H9 (cell line): ENCODE results near the gene HNF1B. TPM values are rescaled to one million over a fixed set of nuclear protein-coding genes. Genes with fewer than 3 reads are reported as not detected.

Experiments
- DNase-seq: peaks from one replicate; pipeline ENCODE4 v3.0.0-alpha.2; 2017
- H2AFZ ChIP-seq: one replicate; pipeline ENCODE4 v1.6.1; 2013; ENCODE audit warnings: mild to moderate bottlenecking, low read length, control low read depth, moderate library complexity
- H2AK5ac ChIP-seq: 2 replicates; pipeline ENCODE4 v1.6.1; 2013; ENCODE audit warnings: low read length, control low read depth, mixed read lengths; ENCODE audit not compliant: insufficient read length
- H2BK120ac ChIP-seq: one replicate; pipeline ENCODE4 v1.6.1; 2013; ENCODE audit warnings: low read depth, mild to moderate bottlenecking, low read length, control low read depth, inconsistent platforms; ENCODE audit not compliant: poor library complexity, severe bottlenecking
- H2BK12ac ChIP-seq: 2 replicates; pipeline ENCODE4 v1.6.1; 2013; ENCODE audit warnings: low read length, control low read depth, mixed read lengths, low read depth; ENCODE audit not compliant: insufficient read length
- H2BK15ac ChIP-seq: 2 replicates; pipeline ENCODE4 v1.6.1; 2013; ENCODE audit warnings: low read depth, low read length, control low read depth
- H2BK20ac ChIP-seq: one replicate; pipeline ENCODE4 v1.6.1; 2013; ENCODE audit warnings: low read depth, mild to moderate bottlenecking, low read length, control low read depth, inconsistent platforms; ENCODE audit not compliant: poor library complexity, severe bottlenecking
- H2BK5ac ChIP-seq: 2 replicates; pipeline ENCODE4 v1.6.1; 2013; ENCODE audit warnings: low read length, control low read depth, mixed read lengths; ENCODE audit not compliant: insufficient read length
- H3K14ac ChIP-seq: 2 replicates; pipeline ENCODE4 v1.6.1; 2013; ENCODE audit warnings: low read length, control low read depth; ENCODE audit not compliant: insufficient read depth
- H3K18ac ChIP-seq: 2 replicates; pipeline ENCODE4 v1.6.1; 2013; ENCODE audit warnings: low read depth, mild to moderate bottlenecking, mixed read lengths, low read length, control low read depth; ENCODE audit not compliant: insufficient read length
- H3K23ac ChIP-seq: 2 replicates; pipeline ENCODE4 v1.6.1; 2013; ENCODE audit warnings: low read length, control low read depth, mixed read lengths, low read depth; ENCODE audit not compliant: insufficient read length
- H3K23me2 ChIP-seq: 2 replicates; pipeline ENCODE4 v1.6.1; 2013; ENCODE audit warnings: low read depth, mild to moderate bottlenecking, mixed read lengths, low read length, control low read depth; ENCODE audit not compliant: insufficient read length, poor library complexity, severe bottlenecking
- H3K27ac ChIP-seq: 2 replicates; pipeline ENCODE4 v1.5.1; 2013; ENCODE audit warnings: low read length, control low read depth, mixed read lengths, low read depth; ENCODE audit not compliant: insufficient read length
- H3K27me3 ChIP-seq: 2 replicates; pipeline ENCODE4 v1.6.1; 2013; ENCODE audit warnings: low read length, control low read depth, inconsistent platforms; ENCODE audit not compliant: insufficient read depth
- H3K4ac ChIP-seq: 2 replicates; pipeline ENCODE4 v1.6.1; 2013; ENCODE audit warnings: low read depth, mild to moderate bottlenecking, control low read depth, inconsistent platforms, low read length, moderate library complexity
- H3K4me1 ChIP-seq: 2 replicates; pipeline ENCODE4 v1.6.1; 2013; ENCODE audit warnings: low read length, control low read depth, inconsistent platforms; ENCODE audit not compliant: insufficient read depth
- H3K4me2 ChIP-seq: 2 replicates; pipeline ENCODE4 v1.6.1; 2013; ENCODE audit warnings: low read length, control low read depth, mixed read lengths; ENCODE audit not compliant: insufficient read length, insufficient read depth
- H3K56ac ChIP-seq: 2 replicates; pipeline ENCODE4 v1.6.1; 2013; ENCODE audit warnings: low read depth, mild to moderate bottlenecking, mixed read lengths, low read length, control low read depth; ENCODE audit not compliant: insufficient read length
- H3K79me1 ChIP-seq: 2 replicates; pipeline ENCODE4 v1.6.1; 2013; ENCODE audit warnings: low read depth, mild to moderate bottlenecking, moderate library complexity, low read length, control low read depth, inconsistent platforms; ENCODE audit not compliant: insufficient read depth, poor library complexity, severe bottlenecking
- H3K79me2 ChIP-seq: 2 replicates; pipeline ENCODE4 v1.6.1; 2013; ENCODE audit warnings: low read length, control low read depth, inconsistent platforms; ENCODE audit not compliant: insufficient read depth
- H3K9ac ChIP-seq: 2 replicates; pipeline ENCODE4 v1.6.1; 2013; ENCODE audit warnings: low read length, control low read depth, mixed read lengths; ENCODE audit not compliant: insufficient read length; ENCODE audit errors: extremely low read depth
- H3K9me3 ChIP-seq: one replicate; pipeline ENCODE4 v1.6.1; 2013; ENCODE audit warnings: low read depth, low read length, inconsistent platforms; ENCODE audit not compliant: control insufficient read depth
- H3T11ph ChIP-seq: one replicate; pipeline ENCODE4 v1.6.1; 2013; ENCODE audit warnings: mild to moderate bottlenecking, low read length, control low read depth, inconsistent platforms
- H4K20me1 ChIP-seq: one replicate; pipeline ENCODE4 v1.6.1; 2013; ENCODE audit not compliant: control insufficient read depth, insufficient read length, insufficient read depth
- H4K5ac ChIP-seq: 2 replicates; pipeline ENCODE4 v1.6.1; 2013; ENCODE audit warnings: low read depth, mild to moderate bottlenecking, mixed read lengths, low read length, control low read depth; ENCODE audit not compliant: insufficient read length
- H4K8ac ChIP-seq: replicated peaks from 2 replicates; pipeline ENCODE4 v1.6.1; 2013; ENCODE audit warnings: low read length, control low read depth, mixed read lengths, low read depth; ENCODE audit not compliant: insufficient read length
- H4K91ac ChIP-seq: 2 replicates; pipeline ENCODE4 v1.6.1; 2013; ENCODE audit warnings: low read depth, mild to moderate bottlenecking, moderate library complexity, mixed read lengths, low read length, control low read depth; ENCODE audit not compliant: insufficient read length
- H3K27ac Mint-ChIP-seq, 3 experiments: 2 replicates in 2 of 3; 3 replicates in 1 of 3; pipeline ENCODE4 v1.8.0; 2020 to 2021; ENCODE audit warnings: mixed read lengths in 3 of 3, mild to moderate bottlenecking in 1 of 3, moderate library complexity in 1 of 3
- H3K27me3 Mint-ChIP-seq: 2 replicates; pipeline ENCODE4 v1.8.0; 2021; ENCODE audit warnings: low read depth, mild to moderate bottlenecking, moderate library complexity, mixed read lengths
- H3K36me3 Mint-ChIP-seq, 3 experiments: 2 replicates in 2 of 3; 3 replicates in 1 of 3; pipeline ENCODE4 v1.8.0; 2020 to 2021; ENCODE audit warnings: low read depth in 3 of 3, mixed read lengths in 3 of 3; ENCODE audit not compliant: insufficient read depth in 1 of 3
- H3K4me1 Mint-ChIP-seq, 2 experiments: 2 replicates each; pipeline ENCODE4 v1.8.0; 2020; ENCODE audit warnings: mixed read lengths in 2 of 2
- H3K4me3 Mint-ChIP-seq, 2 experiments: 2 replicates in 1 of 2; 3 replicates in 1 of 2; pipeline ENCODE4 v1.8.0; 2020 to 2021; ENCODE audit warnings: mild to moderate bottlenecking in 2 of 2, mixed read lengths in 2 of 2, moderate library complexity in 1 of 2
- H3K9me3 Mint-ChIP-seq, 2 experiments: 2 replicates in 1 of 2; 3 replicates in 1 of 2; pipeline ENCODE4 v1.8.0; 2020; ENCODE audit warnings: mild to moderate bottlenecking in 2 of 2, mixed read lengths in 2 of 2, moderate library complexity in 1 of 2
- CTCF ChIP-seq: fragments of 200-600 bp; sonication (generic); conservative IDR thresholded peaks from 3 replicates; pipeline ENCODE4 v1.8.0; 2021; ENCODE audit warnings: antibody characterized with exemption, mild to moderate bottlenecking
- WGBS: extraction: QIAGEN DNeasy Blood & Tissue Kit; methylation state at CpG from one replicate; pipeline ENCODE4 v1.1.7; 2013; ENCODE audit warnings: missing lambda C conversion rate, low lambda C conversion rate, mixed read lengths; ENCODE audit not compliant: insufficient read length; ENCODE audit errors: extremely low coverage; 5-methylcytosine and 5-hydroxymethylcytosine counted together
- total RNA-seq: library from RNA; stranded (reverse); gene quantifications from 2 replicates; pipeline ENCODE4 v1.2.1, GENCODE V29; 2021

HNF1B gene
- total RNA-seq, 1 experiment from 2014 or later, result not detected

- H3K9ac ChIP-seq, result no peak overlapping the region
- Mint-ChIP-seq H3K27me3 (peaks cover 7% of the 10 kb centered on the region), H3K9me3 (peaks cover 11 to 16% of the 10 kb centered on the region in 2 experiments), H3K4me1 (peaks cover 0 to 8% of the 10 kb centered on the region in 2 experiments; a peak in 1 of 4 replicates), H3K27ac (no peak overlapping the region), H3K4me3 (no peak overlapping the region), H3K36me3 (peaks cover 6 to 8% (median 6%) of the 10 kb centered on the region in 3 experiments; a peak in 5 of 7 replicates)
- no peak overlapping the region for H2BK120ac ChIP-seq
- H4K5ac ChIP-seq, result no peak overlapping the region
- no peak overlapping the region for H3K4ac ChIP-seq
- H4K91ac ChIP-seq, result no peak overlapping the region
- no peak overlapping the region for H3K23ac ChIP-seq
- no peaks in the 10 kb centered on the region for H3K9me3 ChIP-seq
- H3K14ac ChIP-seq, result no peak overlapping the region
- no peak for DNase-seq
- no peak overlapping the region for H3K56ac ChIP-seq
- no peaks in the 10 kb centered on the region for H3K79me2 ChIP-seq
- no peak overlapping the region for H2BK5ac ChIP-seq
- no peak overlapping the region for H3K18ac ChIP-seq
- H3K27me3 ChIP-seq, result no peaks in the 10 kb centered on the region
- no peak overlapping the region for H2BK20ac ChIP-seq
- H3K4me2 ChIP-seq, result no peak overlapping the region
- TF ChIP-seq CTCF, result no peak
- H2AFZ ChIP-seq, result no peak overlapping the region
- H3K79me1 ChIP-seq, result no peaks in the 10 kb centered on the region
- no peak overlapping the region for H3T11ph ChIP-seq
- H4K20me1 ChIP-seq, result no peaks in the 10 kb centered on the region
- no peaks in the 10 kb centered on the region for H3K23me2 ChIP-seq
- H3K27ac ChIP-seq, result no peak overlapping the region
- H4K8ac ChIP-seq, result no peak overlapping the region
- no peak overlapping the region for H2BK12ac ChIP-seq
- H3K4me1 ChIP-seq, result no peaks in the 10 kb centered on the region
- no CpG with 5 or more reads among the region's 7 CpGs for WGBS
- H2AK5ac ChIP-seq, result no peak overlapping the region
- H2BK15ac ChIP-seq, result no peak overlapping the region
Observed at GRCh38 chr17:37696366-37696765, 48.5 kb downstream of the HNF1B start.
